GM19239 (cell line): ENCODE measurements around the gene SBF1.

Source experiments
- DNase-seq: peaks from one replicate; pipeline ENCODE4 v3.0.0; 2011; ENCODE audit warnings: low spot score; ENCODE audit not compliant: insufficient read length
- FAIRE-seq: peaks from 2 replicates; lab custom pipeline; 2011; peaks lifted over from hg19 to GRCh38; lab: Jason Lieb, UNC

The SBF1 gene

GRCh38 chr22:50471197-50471847 lies 3.5 kb downstream of the SBF1 start:
- DNase-seq (no peak), FAIRE-seq (no peak)

DNA sequence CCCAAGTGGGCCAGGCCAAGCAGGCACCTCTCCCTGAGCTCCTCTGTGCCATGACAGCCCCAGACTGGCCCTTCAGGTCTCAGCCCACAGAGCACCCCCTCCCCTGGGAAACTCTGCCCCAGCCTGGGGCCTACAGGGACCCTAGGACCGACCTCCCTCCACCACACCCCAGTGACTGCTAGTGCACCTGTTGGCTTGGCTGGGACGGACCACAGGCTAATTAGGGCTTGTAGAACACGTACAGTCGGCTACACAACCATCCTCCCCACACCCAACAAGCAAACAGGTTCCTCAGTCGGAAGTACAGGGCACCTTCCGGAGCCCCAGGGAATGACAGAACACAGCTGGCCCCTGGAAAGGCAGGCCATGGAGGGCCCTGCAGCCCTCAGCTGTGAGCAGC lies 4.3 kb downstream of the SBF1 start:
- no peak for FAIRE-seq
- DNase-seq: no peak

- DNase-seq: peak; percentile 94
These were observed 5.2 kb downstream of the SBF1 start for GRCh38 chr22:50469377-50470305.

GRCh38 chr22:50468626-50469025 lies 6.2 kb downstream of the SBF1 start:
- no peak for FAIRE-seq

More at GRCh38 chr22:50469377-50470305, 5.2 kb downstream of the SBF1 start:
- peak; percentile 98 for FAIRE-seq

DNA sequence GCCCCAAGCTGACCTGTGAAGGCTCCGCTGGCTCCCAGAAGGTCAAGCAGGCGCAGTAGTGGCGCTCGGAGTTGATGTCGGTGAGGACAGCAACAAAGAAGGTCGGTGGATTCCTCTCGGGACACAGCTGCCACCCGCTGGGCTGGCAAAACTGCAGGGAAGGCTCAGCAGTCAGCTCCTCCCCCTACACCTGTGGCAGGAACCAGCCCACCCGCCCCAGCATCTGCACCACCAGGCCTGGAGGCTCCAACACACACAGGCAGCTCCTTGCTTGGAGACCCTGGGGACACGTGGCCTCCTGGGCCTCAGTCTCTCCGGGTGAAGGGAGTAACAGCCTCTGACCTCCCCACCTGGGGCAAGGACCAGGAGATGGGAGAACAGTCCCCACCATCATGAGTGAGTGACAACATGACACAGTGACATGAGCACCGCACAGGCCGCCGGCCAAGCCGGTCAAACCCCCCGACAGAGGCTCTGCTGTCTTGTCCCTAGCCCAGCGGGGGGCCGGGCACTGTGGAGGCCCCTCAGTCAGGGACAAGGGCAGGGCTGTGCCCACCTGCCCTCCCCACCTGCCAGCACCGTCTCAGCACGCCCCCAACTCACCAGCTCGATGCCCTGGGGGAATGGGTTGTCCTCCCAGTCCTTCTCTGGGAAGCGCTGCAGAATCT lies 6.9 kb downstream of the SBF1 start:
- DNase-seq (no peak), FAIRE-seq (no peak)

More at GRCh38 chr22:50468626-50469025, 6.2 kb downstream of the SBF1 start:
- DNase-seq: no peak

DNA sequence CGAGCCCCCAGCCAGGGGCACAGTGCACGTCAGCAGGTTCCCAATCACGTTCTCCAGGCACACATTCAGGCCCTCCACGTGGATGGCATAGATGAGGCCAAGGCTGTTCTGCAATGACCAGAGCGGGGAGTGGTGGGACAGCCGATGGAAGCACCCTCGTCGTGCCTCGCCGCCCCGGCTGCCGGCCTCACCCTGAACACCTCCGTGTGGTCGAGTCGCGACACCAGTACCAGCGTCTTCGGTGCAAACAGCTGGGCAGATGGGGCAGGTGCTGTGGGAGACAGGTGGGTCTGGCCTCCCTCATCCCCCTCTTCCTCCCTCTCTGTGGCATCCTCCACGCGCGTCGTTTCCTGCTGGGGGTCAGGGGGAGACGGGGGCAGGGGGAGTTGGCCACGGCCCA lies 7.5 kb downstream of the SBF1 start:
- FAIRE-seq (no peak), DNase-seq (no peak)

DNA sequence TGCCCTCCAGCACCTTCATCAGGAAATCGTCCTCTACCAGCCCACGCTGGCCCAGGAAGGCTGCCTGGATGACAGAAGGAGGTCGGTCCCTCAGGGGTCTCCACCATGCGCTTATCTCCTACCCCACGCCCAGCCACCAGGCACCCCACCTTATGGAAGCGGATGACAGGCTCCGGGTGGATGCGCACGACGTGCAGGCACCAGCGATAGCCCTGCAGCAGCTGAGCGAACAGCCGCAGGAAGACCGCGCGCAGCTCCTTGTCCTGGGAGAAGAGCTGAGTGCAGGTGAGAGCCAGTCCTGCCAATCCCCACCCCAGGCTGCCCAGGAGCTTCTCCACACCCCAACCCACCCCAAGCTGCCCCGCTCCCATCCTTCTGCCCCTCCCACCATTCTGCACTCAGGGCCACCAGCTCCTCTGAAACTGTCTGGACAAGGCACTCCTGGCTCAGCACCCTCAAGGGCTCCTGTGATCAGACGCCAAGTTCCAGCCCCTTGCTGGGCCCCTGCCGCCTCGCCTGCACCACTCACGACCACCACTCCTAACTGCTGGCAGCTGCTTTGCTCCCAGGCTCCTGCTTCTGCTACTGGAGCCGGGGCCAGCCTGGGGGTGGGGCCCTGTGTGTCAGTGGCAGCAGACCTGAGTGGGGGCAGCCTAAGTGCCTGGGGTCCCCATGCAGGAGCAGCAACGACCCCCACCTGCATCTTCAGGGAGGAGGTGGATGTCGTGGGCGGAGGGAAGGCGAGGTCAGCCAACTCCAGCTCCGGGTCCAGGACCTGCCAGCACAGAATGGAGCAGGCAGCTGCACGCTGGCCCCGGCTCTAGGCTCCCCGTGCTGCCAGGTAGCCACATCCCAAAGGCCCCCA lies 9.5 kb downstream of the SBF1 start:
- no peak for FAIRE-seq
- no peak for DNase-seq

GRCh38 chr22:50464451-50464850 lies 10.4 kb downstream of the SBF1 start:
- DNase-seq: no peak
- no peak for FAIRE-seq

GRCh38 chr22:50463188-50463900 lies 11.5 kb downstream of the SBF1 start:
- FAIRE-seq: no peak

DNA sequence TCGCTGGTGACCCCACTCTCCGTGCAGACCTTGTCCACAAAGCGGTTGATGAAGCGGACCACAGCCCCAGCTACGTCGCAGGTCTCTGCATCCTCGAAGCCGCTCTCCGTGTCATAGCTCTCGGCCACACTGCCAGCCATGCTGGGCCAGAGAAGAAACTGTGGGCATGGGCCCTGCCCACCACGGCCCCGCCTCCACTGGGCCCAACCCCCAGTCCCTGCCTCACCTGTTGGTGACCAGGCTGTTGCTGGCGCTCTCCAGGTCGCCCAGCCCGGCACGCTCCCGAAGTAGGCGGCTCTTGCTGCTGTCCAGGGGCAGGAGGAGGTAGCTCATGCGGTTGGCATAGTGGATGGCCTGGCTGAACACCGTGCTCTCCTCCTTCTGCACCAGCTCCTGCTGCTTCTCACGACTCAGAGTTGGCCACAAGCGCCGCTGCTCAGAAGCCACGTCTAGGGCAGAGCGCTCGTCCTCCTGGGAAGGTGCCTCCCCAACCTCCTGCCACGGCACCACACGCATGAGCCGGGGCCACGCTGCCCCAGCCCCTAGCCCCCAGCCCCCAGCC lies 12.8 kb downstream of the SBF1 start:
- FAIRE-seq (no peak), DNase-seq (no peak)

More at GRCh38 chr22:50463188-50463900, 11.5 kb downstream of the SBF1 start:
- no peak for DNase-seq

DNA sequence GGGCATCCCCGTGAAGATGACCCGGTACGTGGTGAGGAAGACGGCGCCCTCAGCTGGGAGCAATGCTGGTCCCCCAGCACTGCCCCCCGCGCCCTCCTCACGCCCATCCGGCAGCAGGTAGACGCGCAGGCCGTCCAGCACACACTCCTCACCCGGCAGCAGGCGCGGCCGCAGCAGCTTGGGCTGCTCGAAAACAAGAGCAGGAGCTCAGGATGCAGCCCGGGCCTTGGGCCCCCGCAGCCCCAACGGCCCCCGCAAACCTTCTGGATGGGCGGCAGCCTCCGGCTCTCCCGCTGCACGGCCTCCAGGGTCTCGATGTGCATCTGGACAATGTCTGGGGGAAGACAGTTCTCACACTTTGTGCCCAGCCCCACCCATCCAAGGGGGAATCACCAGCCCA lies 13.3 kb downstream of the SBF1 start:
- no peak for FAIRE-seq
- DNase-seq: no peak

DNA sequence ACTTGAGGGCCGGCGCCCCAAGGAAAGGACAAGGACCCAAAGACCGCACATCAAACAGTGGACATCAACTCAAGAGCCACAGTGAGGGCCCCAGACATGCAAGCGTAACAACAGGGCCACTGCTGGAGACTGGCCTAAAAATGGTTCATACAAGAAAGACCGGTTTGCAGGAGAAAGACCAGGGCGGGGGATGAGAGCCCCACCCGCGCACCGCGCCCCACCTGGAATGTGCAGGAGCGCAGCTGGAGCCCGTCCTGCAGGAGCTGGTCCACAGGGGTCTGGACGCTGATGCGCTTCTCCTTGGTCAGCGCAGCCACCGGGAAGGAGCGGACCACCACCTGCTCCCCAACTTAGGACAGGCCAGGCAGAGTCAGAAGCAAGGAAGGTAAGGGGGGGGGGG lies 13.9 kb downstream of the SBF1 start:
- DNase-seq (no peak), FAIRE-seq (no peak)

- no peak for FAIRE-seq
- no peak for DNase-seq
These were observed 15.2 kb downstream of the SBF1 start for GRCh38 chr22:50459496-50460140.

GRCh38 chr22:50459016-50459415 lies 15.8 kb downstream of the SBF1 start:
- FAIRE-seq: no peak

GRCh38 chr22:50456466-50457234 lies 18.2 kb downstream of the SBF1 start:
- DNase-seq: no peak
- no peak for FAIRE-seq

More at GRCh38 chr22:50459016-50459415, 15.8 kb downstream of the SBF1 start:
- DNase-seq: no peak

DNA sequence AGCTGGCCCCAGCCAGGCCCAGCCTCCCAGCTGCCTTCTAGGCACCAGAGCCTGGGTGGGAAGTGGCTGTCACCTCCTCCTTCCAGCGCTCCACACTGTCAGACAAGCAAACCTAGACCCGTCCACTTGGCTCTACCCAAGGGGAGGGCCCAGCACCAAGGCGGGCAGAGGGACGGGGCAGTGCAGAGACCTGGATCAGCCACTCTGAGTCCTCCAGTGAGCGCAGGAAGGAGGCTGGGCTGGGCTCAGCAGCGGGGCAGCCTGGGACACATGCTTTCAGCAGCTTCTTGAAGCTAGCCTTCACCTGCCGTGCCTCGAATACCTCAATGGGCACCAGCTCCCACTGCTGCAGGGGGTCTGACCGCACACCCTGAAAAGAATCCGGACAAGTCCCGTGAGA lies 18.8 kb downstream of the SBF1 start:
- FAIRE-seq: no peak
- DNase-seq: no peak

- FAIRE-seq (no peak), DNase-seq (no peak)
These were observed 19.6 kb downstream of the SBF1 start for GRCh38 chr22:50455201-50455600.

GRCh38 chr22:50454556-50455075 lies 20.2 kb downstream of the SBF1 start:
- DNase-seq: no peak
- FAIRE-seq: no peak
